Hepatocyte (in vitro differentiated cells): ENCODE data around the gene TPX2. TPM values are rescaled to one million over a fixed set of nuclear protein-coding genes. Genes with fewer than 3 reads are reported as not detected.

ENCODE experiments used
- DNase-seq: peaks from one replicate; pipeline ENCODE4 v3.0.0-alpha.2; 2016; ENCODE audit warnings: low spot score
- H2AFZ ChIP-seq: fragments of 200-600 bp; sonication (generic); 2 replicates; pipeline ENCODE4 v1.6.0; 2016; ENCODE audit warnings: antibody characterized with exemption, mild to moderate bottlenecking
- H3K27ac ChIP-seq: fragments of 200-600 bp; sonication (generic); 2 replicates; pipeline ENCODE4 v1.5.1; 2016; ENCODE audit warnings: mild to moderate bottlenecking
- H3K27me3 ChIP-seq: fragments of 200-600 bp; sonication (generic); 2 replicates; pipeline ENCODE4 v1.6.1; 2016
- H3K36me3 ChIP-seq: fragments of 200-600 bp; sonication (generic); replicated peaks from 2 replicates; pipeline ENCODE4 v1.5.1; 2016; ENCODE audit warnings: low read depth; ENCODE audit not compliant: insufficient read depth
- H3K4me1 ChIP-seq: fragments of 200-600 bp; sonication (generic); 2 replicates; pipeline ENCODE4 v1.5.1; 2016; ENCODE audit warnings: mild to moderate bottlenecking, moderate library complexity; ENCODE audit not compliant: insufficient read depth
- H3K4me2 ChIP-seq: fragments of 200-600 bp; sonication (generic); 2 replicates; pipeline ENCODE4 v1.6.0; 2016
- H3K4me3 ChIP-seq: fragments of 200-600 bp; sonication (generic); 2 replicates; pipeline ENCODE4 v1.5.1; 2016; ENCODE audit warnings: mild to moderate bottlenecking
- H3K79me2 ChIP-seq: fragments of 200-600 bp; sonication (generic); 2 replicates; pipeline ENCODE4 v1.6.0; 2017; ENCODE audit warnings: mild to moderate bottlenecking
- H3K9me2 ChIP-seq: fragments of 200-600 bp; sonication (generic); replicated peaks from 2 replicates; pipeline ENCODE4 v1.6.0; 2017; ENCODE audit warnings: mild to moderate bottlenecking; ENCODE audit not compliant: insufficient read depth
- H3K9me3 ChIP-seq: fragments of 200-600 bp; sonication (generic); 2 replicates; pipeline ENCODE4 v1.5.1; 2016; ENCODE audit warnings: low read depth, mild to moderate bottlenecking
- H4K20me1 ChIP-seq: fragments of 200-600 bp; sonication (generic); 2 replicates; pipeline ENCODE4 v1.6.0; 2016; ENCODE audit warnings: mild to moderate bottlenecking; ENCODE audit not compliant: insufficient read depth, poor library complexity, severe bottlenecking
- CTCF ChIP-seq: fragments of 200-600 bp; sonication (generic); IDR thresholded peaks from 2 replicates; pipeline ENCODE4 v1.5.1; 2016; ENCODE audit warnings: antibody characterized with exemption, mild to moderate bottlenecking; ENCODE audit not compliant: poor library complexity
- EZH2 ChIP-seq: fragments of 200-600 bp; sonication (generic); IDR thresholded peaks from 2 replicates; pipeline ENCODE4 v1.6.1; 2016; ENCODE audit warnings: antibody characterized with exemption, mild to moderate bottlenecking, borderline replicate concordance
- EZH2phosphoT487 ChIP-seq: fragments of 200-600 bp; sonication (generic); IDR thresholded peaks from one replicate; pipeline ENCODE4 v1.6.1; 2018; ENCODE audit warnings: antibody characterized with exemption, mild to moderate bottlenecking, low read depth, moderate library complexity; ENCODE audit not compliant: unreplicated experiment, severe bottlenecking
- WGBS: methylation state at CpG from one replicate; pipeline ENCODE4 v1.1.6; 2016; ENCODE audit warnings: low lambda C conversion rate; ENCODE audit errors: missing lambda C conversion rate; 5-methylcytosine and 5-hydroxymethylcytosine counted together
- polyA plus RNA-seq: library from polyadenylated mRNA; unstranded; fragments of >200 nt; fragmentation: Nextera tagmentation; extraction: Ambion mirVana; gene quantifications from 2 replicates; pipeline ENCODE4 v1.2.1, GENCODE V29; 2016
- total RNA-seq: library from RNA; depleted of rRNA; stranded (reverse); fragments of >200 nt; gene quantifications from 2 replicates; pipeline ENCODE4 v1.2.3, GENCODE V29; 2014

The TPX2 gene
- total and polyA plus RNA-seq, 2 experiments from 2014 or later, result 16.3 to 23.9 TPM

- no peak overlapping the region for H3K4me2 ChIP-seq
- H3K36me3 ChIP-seq, result no peaks in the 10 kb centered on the region
- H3K27me3 ChIP-seq, result no peaks in the 10 kb centered on the region
- no peaks in the 10 kb centered on the region for H3K79me2 ChIP-seq
- H3K9me3 ChIP-seq, result no peaks in the 10 kb centered on the region
- peaks cover 10% of the 10 kb centered on the region for H3K4me1 ChIP-seq
- 93% methylated on average over 3 of the region's 3 CpGs for WGBS
- no peak overlapping the region for H2AFZ ChIP-seq
- no peak for DNase-seq
- no peak overlapping the region for H3K27ac ChIP-seq
- H3K4me3 ChIP-seq, result no peak overlapping the region
- H4K20me1 ChIP-seq, result no peaks in the 10 kb centered on the region
- H3K9me2 ChIP-seq, result no peaks in the 10 kb centered on the region
- no peak for TF ChIP-seq EZH2
- no peak for TF ChIP-seq EZH2phosphoT487
- TF ChIP-seq CTCF, result no peak
Measured at GRCh38 chr20:31808481-31808880, 69.4 kb downstream of the TPX2 start.

- no peaks in the 10 kb centered on the region for H4K20me1 ChIP-seq
- no peak overlapping the region for H3K4me2 ChIP-seq
- peaks cover 10% of the 10 kb centered on the region for H3K4me1 ChIP-seq
Measured at GRCh38 chr20:31809661-31810060, 70.6 kb downstream of the TPX2 start.

GRCh38 chr20:31811198-31811597 lies 72.1 kb downstream of the TPX2 start:
- WGBS, result 98% methylated on average over 4 of the region's 4 CpGs
- DNase-seq, result no peak
- Histone ChIP-seq H3K4me1 (peaks cover 10% of the 10 kb centered on the region), H4K20me1 (no peaks in the 10 kb centered on the region), H3K36me3 (no peaks in the 10 kb centered on the region), H2AFZ (no peak overlapping the region), H3K27ac (no peak overlapping the region), H3K4me2 (no peak overlapping the region), H3K9me3 (no peaks in the 10 kb centered on the region), H3K79me2 (no peaks in the 10 kb centered on the region), H3K9me2 (no peaks in the 10 kb centered on the region), H3K27me3 (no peaks in the 10 kb centered on the region), H3K4me3 (no peak overlapping the region)
- TF ChIP-seq EZH2phosphoT487, result no peak
- no peak for TF ChIP-seq EZH2
- TF ChIP-seq CTCF, result no peak

More at GRCh38 chr20:31809661-31810060, 70.6 kb downstream of the TPX2 start:
- TF ChIP-seq EZH2 (no peak), EZH2phosphoT487 (no peak), CTCF (no peak)
- H3K9me2 ChIP-seq, result no peaks in the 10 kb centered on the region
- DNase-seq, result no peak
- no peak overlapping the region for H3K27ac ChIP-seq
- H3K79me2 ChIP-seq, result no peaks in the 10 kb centered on the region
- H3K36me3 ChIP-seq, result no peaks in the 10 kb centered on the region
- H3K27me3 ChIP-seq, result no peaks in the 10 kb centered on the region
- H2AFZ ChIP-seq, result no peak overlapping the region
- H3K4me3 ChIP-seq, result no peak overlapping the region
- H3K9me3 ChIP-seq, result no peaks in the 10 kb centered on the region
- WGBS, result 79% methylated on average over 3 of the region's 3 CpGs
